Neural progenitor cell (in vitro differentiated cells): ENCODE measurements around the gene SPSB1. TPM values are rescaled to one million over a fixed set of nuclear protein-coding genes. Genes with fewer than 3 reads are reported as not detected.

Source experiments
- DNase-seq: peaks from one replicate; pipeline ENCODE4 v3.0.0-alpha.2; 2016; ENCODE audit warnings: low spot score
- H2AFZ ChIP-seq: fragments of 200-600 bp; sonication (generic); replicated peaks from 2 replicates; pipeline ENCODE4 v1.6.1; 2016; ENCODE audit warnings: antibody characterized with exemption
- H3F3A ChIP-seq: fragments of 200-600 bp; sonication (generic); 2 replicates; pipeline ENCODE4 v1.6.1; 2016; ENCODE audit warnings: antibody characterized with exemption, low read depth
- H3K27ac ChIP-seq: fragments of 200-600 bp; sonication (generic); 2 replicates; pipeline ENCODE4 v1.5.1; 2016; ENCODE audit warnings: mild to moderate bottlenecking
- H3K27me3 ChIP-seq: fragments of 200-600 bp; sonication (generic); 2 replicates; pipeline ENCODE4 v1.6.1; 2016; ENCODE audit warnings: mild to moderate bottlenecking, moderate library complexity
- H3K36me3 ChIP-seq: fragments of 200-600 bp; sonication (generic); 2 replicates; pipeline ENCODE4 v1.5.1; 2016
- H3K4me1 ChIP-seq: fragments of 200-600 bp; sonication (generic); 2 replicates; pipeline ENCODE4 v1.6.1; 2016; ENCODE audit warnings: mixed run types
- H3K4me2 ChIP-seq: fragments of 200-600 bp; sonication (generic); 2 replicates; pipeline ENCODE4 v1.6.1; 2016
- H3K4me3 ChIP-seq: fragments of 200-600 bp; sonication (generic); 2 replicates; pipeline ENCODE4 v1.5.1; 2016
- H3K79me2 ChIP-seq: fragments of 200-600 bp; sonication (generic); 2 replicates; pipeline ENCODE4 v1.6.1; 2016; ENCODE audit warnings: low read depth
- H3K9ac ChIP-seq: fragments of 200-600 bp; sonication (generic); 2 replicates; pipeline ENCODE4 v1.6.1; 2016
- H3K9me3 ChIP-seq: fragments of 200-600 bp; sonication (generic); 2 replicates; pipeline ENCODE4 v1.5.1; 2016; ENCODE audit warnings: low read depth
- H4K20me1 ChIP-seq: fragments of 200-600 bp; sonication (generic); 2 replicates; pipeline ENCODE4 v1.6.1; 2016; ENCODE audit warnings: low read depth
- H3K27ac Mint-ChIP-seq: 3 replicates; pipeline ENCODE4 v1.8.0; 2021; ENCODE audit warnings: mixed read lengths
- H3K27me3 Mint-ChIP-seq: 2 replicates; pipeline ENCODE4 v1.8.0; 2022; ENCODE audit warnings: low read depth, mild to moderate bottlenecking, inconsistent platforms, moderate library complexity, mixed read lengths; ENCODE audit not compliant: insufficient read depth
- H3K36me3 Mint-ChIP-seq: 3 replicates; pipeline ENCODE4 v1.8.0; 2021; ENCODE audit warnings: mixed read lengths
- H3K4me1 Mint-ChIP-seq: 3 replicates; pipeline ENCODE4 v1.8.0; 2021; ENCODE audit warnings: mixed read lengths
- H3K4me3 Mint-ChIP-seq: 3 replicates; pipeline ENCODE4 v1.8.0; 2021; ENCODE audit warnings: mild to moderate bottlenecking, moderate library complexity, mixed read lengths
- H3K9me3 Mint-ChIP-seq: 3 replicates; pipeline ENCODE4 v1.8.0; 2020; ENCODE audit warnings: mixed read lengths
- CTCF ChIP-seq: fragments of 200-600 bp; sonication (generic); IDR thresholded peaks from 2 replicates; pipeline ENCODE4 v1.5.1; 2017; ENCODE audit warnings: antibody characterized with exemption, mild to moderate bottlenecking
- EZH2 ChIP-seq: fragments of 200-600 bp; sonication (generic); IDR thresholded peaks from 2 replicates; pipeline ENCODE4 v1.6.1; 2017; ENCODE audit warnings: antibody characterized with exemption, mild to moderate bottlenecking, moderate library complexity
- EZH2phosphoT487 ChIP-seq: fragments of 200-600 bp; sonication (generic); IDR thresholded peaks from 2 replicates; pipeline ENCODE4 v1.6.1; 2017; ENCODE audit warnings: antibody characterized with exemption
- total RNA-seq: library from RNA; depleted of rRNA; stranded (reverse); fragments of >200 nt; gene quantifications from 2 replicates; pipeline ENCODE4 v1.2.3, GENCODE V29; 2015; ENCODE audit warnings: low replicate concordance

Gene SPSB1
- total RNA-seq, 1 donor from 2014 or later = 2.8 TPM

GRCh38 chr1:9371391-9371935 lies 78.8 kb downstream of the SPSB1 start:
- Histone ChIP-seq H3K9ac (no peak overlapping the region), H2AFZ (no peak overlapping the region), H4K20me1 (no peaks in the 10 kb centered on the region), H3F3A (no peaks in the 10 kb centered on the region), H3K4me3 (no peak overlapping the region), H3K27ac (no peak overlapping the region), H3K36me3 (no peaks in the 10 kb centered on the region), H3K4me1 (peaks cover 12% of the 10 kb centered on the region), H3K9me3 (no peaks in the 10 kb centered on the region), H3K27me3 (no peaks in the 10 kb centered on the region), H3K79me2 (no peaks in the 10 kb centered on the region), H3K4me2 (no peak overlapping the region)
- Mint-ChIP-seq H3K9me3 (no peaks in the 10 kb centered on the region), H3K27me3 (peaks cover 13% of the 10 kb centered on the region), H3K36me3 (no peaks in the 10 kb centered on the region), H3K4me3 (peak overlapping the region; percentile 15), H3K4me1 (peaks cover 57% of the 10 kb centered on the region), H3K27ac (peak overlapping the region; percentile 97)
- TF ChIP-seq EZH2phosphoT487 (no peak), CTCF (no peak), EZH2 (no peak)
- DNase-seq = peak; percentile 65

- Mint-ChIP-seq H3K4me1 (peaks cover 57% of the 10 kb centered on the region), H3K36me3 (no peaks in the 10 kb centered on the region), H3K9me3 (no peaks in the 10 kb centered on the region), H3K27me3 (peaks cover 13% of the 10 kb centered on the region), H3K4me3 (peak overlapping the region; percentile 66), H3K27ac (peak overlapping the region; percentile 97)
- Histone ChIP-seq H3K27ac (no peak overlapping the region), H3F3A (no peaks in the 10 kb centered on the region), H3K36me3 (no peaks in the 10 kb centered on the region), H3K27me3 (no peaks in the 10 kb centered on the region), H2AFZ (no peak overlapping the region), H3K9me3 (no peaks in the 10 kb centered on the region), H3K4me3 (no peak overlapping the region), H4K20me1 (no peaks in the 10 kb centered on the region), H3K79me2 (no peaks in the 10 kb centered on the region), H3K9ac (no peak overlapping the region), H3K4me1 (peaks cover 12% of the 10 kb centered on the region), H3K4me2 (no peak overlapping the region)
- no peak for DNase-seq
- TF ChIP-seq EZH2phosphoT487 = no peak
- TF ChIP-seq CTCF = no peak
- TF ChIP-seq EZH2 = no peak
These were observed 79.3 kb downstream of the SPSB1 start for GRCh38 chr1:9371951-9372350.

GRCh38 chr1:9373619-9374018 lies 80.9 kb downstream of the SPSB1 start:
- Histone ChIP-seq H3K4me3 (no peak overlapping the region), H3K27me3 (no peaks in the 10 kb centered on the region), H3F3A (no peaks in the 10 kb centered on the region), H3K9me3 (no peaks in the 10 kb centered on the region), H3K79me2 (no peaks in the 10 kb centered on the region), H3K4me2 (no peak overlapping the region), H3K27ac (no peak overlapping the region), H3K4me1 (peaks cover 12% of the 10 kb centered on the region), H4K20me1 (no peaks in the 10 kb centered on the region), H3K36me3 (no peaks in the 10 kb centered on the region), H3K9ac (no peak overlapping the region), H2AFZ (no peak overlapping the region)
- no peaks in the 10 kb centered on the region for H3K9me3 Mint-ChIP-seq
- H3K27me3 Mint-ChIP-seq = peaks cover 12% of the 10 kb centered on the region
- no peaks in the 10 kb centered on the region for H3K36me3 Mint-ChIP-seq
- no peak for DNase-seq
- no peak overlapping the region for H3K4me3 Mint-ChIP-seq
- peak overlapping the region; percentile 13 for H3K27ac Mint-ChIP-seq
- H3K4me1 Mint-ChIP-seq = peaks cover 54% of the 10 kb centered on the region
- no peak for TF ChIP-seq CTCF
- no peak for TF ChIP-seq EZH2
- TF ChIP-seq EZH2phosphoT487 = no peak
